GM18502 (cell line): Measurements from ENCODE around the gene ARHGAP45.
A peak's percentile ranks its signal among the peaks of the same experiment; 100 is the strongest.
"Not testable (repeated sequence)": the region's sequence is repeated elsewhere in the genome, so short reads cannot be mapped to it uniquely, and the experiment has no call there.

Experiments used
- ATAC-seq: cut with Tn5 transposase; IDR thresholded peaks from one replicate; pipeline ENCODE4 v1.9.1; 2021; ENCODE audit warnings: mild to moderate bottlenecking; ENCODE audit not compliant: unreplicated experiment, poor library complexity

The ARHGAP45 gene

GRCh38 chr19:1066748-1067340, at the start of gene ARHGAP45:
TSS of gene ARHGAP45 (plus strand) at chr19:1067167. CDS start at chr19:1067406, 239 bp downstream.
- peak; percentile 38 for ATAC-seq

GRCh38 chr19:1017906-1018305, 49.1 kb upstream of the ARHGAP45 start:
- ATAC-seq, result no peak

- no peak for ATAC-seq
Observed at GRCh38 chr19:1018393-1018792, 48.6 kb upstream of the ARHGAP45 start.

GRCh38 chr19:1018932-1019615, 47.9 kb upstream of the ARHGAP45 start:
- ATAC-seq, result no peak

- no peak for ATAC-seq
Observed at GRCh38 chr19:1019616-1019961, 47.4 kb upstream of the ARHGAP45 start.

GRCh38 chr19:1019980-1020867, 46.7 kb upstream of the ARHGAP45 start:
- ATAC-seq, result no peak

- peak; percentile 75 for ATAC-seq
Observed at GRCh38 chr19:1020868-1021425, 46.0 kb upstream of the ARHGAP45 start, which contains the start of gene TMEM259. TSS of gene TMEM259 (minus strand) at chr19:1021123. CDS start at chr19:1020996, 127 bp downstream.

- not testable (repeated sequence) for ATAC-seq
Observed at GRCh38 chr19:1023883-1024188, 43.1 kb upstream of the ARHGAP45 start.

GRCh38 chr19:1025080-1025479, 41.9 kb upstream of the ARHGAP45 start:
- not testable (repeated sequence) for ATAC-seq

GRCh38 chr19:1025960-1026782, 40.8 kb upstream of the ARHGAP45 start, which contains the start of gene CNN2:
TSS of gene CNN2 (plus strand) at chr19:1026608. CDS start at chr19:1026662, 54 bp downstream.
- peak; percentile 50 for ATAC-seq

- ATAC-seq, result peak; percentile 11
Observed at GRCh38 chr19:1026783-1027649, 40.0 kb upstream of the ARHGAP45 start.

GRCh38 chr19:1027650-1028061, 39.3 kb upstream of the ARHGAP45 start:
- peak; percentile 10 for ATAC-seq

- peak; percentile 42 for ATAC-seq
Observed at GRCh38 chr19:1028062-1028926, 38.7 kb upstream of the ARHGAP45 start.

GRCh38 chr19:1032264-1032867, 34.6 kb upstream of the ARHGAP45 start:
- ATAC-seq, result no peak

GRCh38 chr19:1035998-1036621, 30.9 kb upstream of the ARHGAP45 start:
- no peak for ATAC-seq

GRCh38 chr19:1037621-1038064, 29.3 kb upstream of the ARHGAP45 start:
- ATAC-seq, result no peak

GRCh38 chr19:1038978-1039645, 27.9 kb upstream of the ARHGAP45 start:
- no peak for ATAC-seq
